GM12872 (cell line): ENCODE measurements around the gene PTRH2.

Experiments used
- TF ChIP-seq, protein P1 (sequence below): IDR thresholded peaks from 3 replicates; pipeline ENCODE4 v1.5.1; 2011; ENCODE audit warnings: low read depth, mild to moderate bottlenecking, low read length, moderate library complexity; ENCODE audit not compliant: insufficient read depth

The PTRH2 gene

GRCh38 chr17:59698143-59698542 lies 9.1 kb downstream of the PTRH2 start:
- TF ChIP-seq, protein P1, sequence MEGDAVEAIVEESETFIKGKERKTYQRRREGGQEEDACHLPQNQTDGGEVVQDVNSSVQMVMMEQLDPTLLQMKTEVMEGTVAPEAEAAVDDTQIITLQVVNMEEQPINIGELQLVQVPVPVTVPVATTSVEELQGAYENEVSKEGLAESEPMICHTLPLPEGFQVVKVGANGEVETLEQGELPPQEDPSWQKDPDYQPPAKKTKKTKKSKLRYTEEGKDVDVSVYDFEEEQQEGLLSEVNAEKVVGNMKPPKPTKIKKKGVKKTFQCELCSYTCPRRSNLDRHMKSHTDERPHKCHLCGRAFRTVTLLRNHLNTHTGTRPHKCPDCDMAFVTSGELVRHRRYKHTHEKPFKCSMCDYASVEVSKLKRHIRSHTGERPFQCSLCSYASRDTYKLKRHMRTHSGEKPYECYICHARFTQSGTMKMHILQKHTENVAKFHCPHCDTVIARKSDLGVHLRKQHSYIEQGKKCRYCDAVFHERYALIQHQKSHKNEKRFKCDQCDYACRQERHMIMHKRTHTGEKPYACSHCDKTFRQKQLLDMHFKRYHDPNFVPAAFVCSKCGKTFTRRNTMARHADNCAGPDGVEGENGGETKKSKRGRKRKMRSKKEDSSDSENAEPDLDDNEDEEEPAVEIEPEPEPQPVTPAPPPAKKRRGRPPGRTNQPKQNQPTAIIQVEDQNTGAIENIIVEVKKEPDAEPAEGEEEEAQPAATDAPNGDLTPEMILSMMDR = no peak

GRCh38 chr17:59696682-59697277 lies 10.4 kb downstream of the PTRH2 start:
- TF ChIP-seq, protein P1 = no peak

DNA sequence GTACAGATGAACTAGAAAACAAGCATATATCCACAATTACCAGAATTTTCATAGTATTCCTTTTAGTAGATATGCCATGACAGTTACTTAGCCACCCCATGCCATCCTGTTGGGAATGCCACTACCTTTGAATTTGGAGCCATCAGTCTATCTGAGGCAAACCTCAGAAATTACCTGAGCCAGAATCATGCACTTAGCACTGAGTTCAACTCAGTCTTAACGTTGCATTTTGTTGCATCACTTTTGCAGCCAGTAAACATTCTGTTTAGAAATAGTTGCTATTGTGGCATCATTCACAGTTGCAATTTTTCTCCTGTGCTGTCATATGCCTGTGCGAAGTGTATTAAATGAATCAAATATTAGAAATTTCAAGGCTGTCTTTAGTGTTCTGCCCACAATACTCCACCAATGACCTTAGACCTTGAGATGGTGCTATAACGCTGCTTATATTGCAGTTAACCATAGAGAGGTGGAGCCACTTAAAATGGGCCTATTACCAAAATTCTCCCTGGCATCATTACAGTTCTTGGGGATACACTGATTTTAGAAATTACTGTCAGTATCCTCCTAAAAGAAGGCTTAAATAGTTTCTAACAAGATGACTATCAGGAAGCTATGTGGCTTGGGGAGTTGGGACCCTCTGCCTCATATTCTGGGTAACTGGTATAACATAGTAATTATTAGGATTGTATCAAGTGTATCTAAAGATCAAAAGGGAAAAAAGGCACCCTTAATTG lies 11.1 kb downstream of the PTRH2 start:
- TF ChIP-seq, protein P1 = no peak

GRCh38 chr17:59694344-59694743 lies 12.9 kb downstream of the PTRH2 start:
- TF ChIP-seq, protein P1 = no peak

DNA sequence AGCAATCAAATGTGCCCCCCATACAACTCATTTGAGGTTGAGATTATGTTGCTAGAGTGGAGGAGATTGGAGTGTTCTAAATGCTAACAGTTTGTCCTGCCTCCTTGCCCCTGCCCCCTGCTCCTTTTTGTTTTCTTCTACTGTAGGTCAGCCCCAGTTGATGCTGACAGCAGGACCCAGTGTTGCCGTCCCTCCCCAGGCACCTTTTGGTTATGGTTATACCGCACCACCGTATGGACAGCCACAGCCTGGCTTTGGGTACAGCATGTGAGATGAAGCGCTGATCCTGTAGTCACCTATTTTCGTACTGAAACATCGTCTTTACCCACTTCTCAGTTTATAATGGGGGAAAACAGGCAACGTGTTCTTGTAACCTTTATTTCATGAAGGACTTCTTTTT lies 13.6 kb downstream of the PTRH2 start:
- TF ChIP-seq, protein P1 = no peak

- TF ChIP-seq, protein P1 = no peak
Measured at GRCh38 chr17:59688496-59688895, 18.7 kb downstream of the PTRH2 start.

GRCh38 chr17:59688008-59688407 lies 19.2 kb downstream of the PTRH2 start:
- TF ChIP-seq, protein P1 = no peak
